ENCODE data around the gene GSTO1.

Gene GSTO1

GRCh38 chr10:104218751-104219150 lies 35.9 kb upstream of the GSTO1 start:
- Histone ChIP-seq H3K9ac (ENCODE audit: low read length) (no peak overlapping the region), H3K4me3 (ENCODE audit: low read length) (no peak overlapping the region), H4K20me1 (ENCODE audit: insufficient read depth, low read length) (no peaks in the 10 kb centered on the region), H3K4me1 (ENCODE audit: low read length) (no peaks in the 10 kb centered on the region), H3K36me3 (replicated peaks; ENCODE audit: low read depth, low read length) (no peaks in the 10 kb centered on the region), H3K4me2 (ENCODE audit: low read length) (no peak overlapping the region), H3K9me3 (ENCODE audit: insufficient read depth, low read length) (no peaks in the 10 kb centered on the region), H3K79me2 (ENCODE audit: low read length) (no peaks in the 10 kb centered on the region), H3K27me3 (ENCODE audit: low read depth, low read length) (no peaks in the 10 kb centered on the region; the same call in 1 of the 2 replicates), H2AFZ (ENCODE audit: low read depth, low read length) (no peak overlapping the region), H3K27ac (ENCODE audit: low read length) (no peak overlapping the region)
- TF ChIP-seq CTCF (IDR thresholded peaks at IDR 0.05; ENCODE audit: low read depth, low read length), result no peak
- no peak for TF ChIP-seq EZH2phosphoT487 (IDR thresholded peaks at IDR 0.05; ENCODE audit: low read depth)

- Histone ChIP-seq H3K27me3 (ENCODE audit: low read depth, low read length) (0 out of 2 replicates have a peak, but pooled peaks cover under 1% of the 10 kb centered on the region), H2AFZ (ENCODE audit: low read depth, low read length) (no peak overlapping the region), H3K4me1 (ENCODE audit: low read length) (no peaks in the 10 kb centered on the region), H3K36me3 (replicated peaks; ENCODE audit: low read depth, low read length) (no peaks in the 10 kb centered on the region), H3K27ac (ENCODE audit: low read length) (no peak overlapping the region), H3K9ac (ENCODE audit: low read length) (no peak overlapping the region), H3K9me3 (ENCODE audit: insufficient read depth, low read length) (no peaks in the 10 kb centered on the region), H3K4me2 (ENCODE audit: low read length) (no peak overlapping the region), H4K20me1 (ENCODE audit: insufficient read depth, low read length) (no peaks in the 10 kb centered on the region), H3K79me2 (ENCODE audit: low read length) (no peaks in the 10 kb centered on the region), H3K4me3 (ENCODE audit: low read length) (no peak overlapping the region)
- TF ChIP-seq EZH2phosphoT487 (IDR thresholded peaks at IDR 0.05; ENCODE audit: low read depth) (no peak), CTCF (IDR thresholded peaks at IDR 0.05; ENCODE audit: low read depth, low read length) (no peak)
These were observed 34.2 kb upstream of the GSTO1 start for GRCh38 chr10:104220522-104220921.

- Histone ChIP-seq H3K9me3 (ENCODE audit: insufficient read depth, low read length) (no peaks in the 10 kb centered on the region), H3K4me1 (ENCODE audit: low read length) (no peaks in the 10 kb centered on the region), H3K27me3 (ENCODE audit: low read depth, low read length) (0 out of 2 replicates have a peak, but pooled peaks cover 4% of the 10 kb centered on the region), H2AFZ (ENCODE audit: low read depth, low read length) (no peak overlapping the region), H3K9ac (ENCODE audit: low read length) (no peak overlapping the region), H3K4me3 (ENCODE audit: low read length) (no peak overlapping the region), H3K27ac (ENCODE audit: low read length) (no peak overlapping the region), H3K36me3 (replicated peaks; ENCODE audit: low read depth, low read length) (no peaks in the 10 kb centered on the region), H4K20me1 (ENCODE audit: insufficient read depth, low read length) (no peaks in the 10 kb centered on the region), H3K4me2 (ENCODE audit: low read length) (no peak overlapping the region), H3K79me2 (ENCODE audit: low read length) (no peaks in the 10 kb centered on the region)
- TF ChIP-seq EZH2phosphoT487 (IDR thresholded peaks at IDR 0.05; ENCODE audit: low read depth) (no peak), CTCF (IDR thresholded peaks at IDR 0.05; ENCODE audit: low read depth, low read length) (no peak)
These were observed 31.4 kb upstream of the GSTO1 start for GRCh38 chr10:104223304-104223703.

- Histone ChIP-seq H3K4me3 (ENCODE audit: low read length) (no peak overlapping the region), H3K9me3 (ENCODE audit: insufficient read depth, low read length) (no peaks in the 10 kb centered on the region), H3K27ac (ENCODE audit: low read length) (no peak overlapping the region), H4K20me1 (ENCODE audit: insufficient read depth, low read length) (no peaks in the 10 kb centered on the region), H3K4me1 (ENCODE audit: low read length) (no peaks in the 10 kb centered on the region), H3K9ac (ENCODE audit: low read length) (no peak overlapping the region), H3K36me3 (replicated peaks; ENCODE audit: low read depth, low read length) (no peaks in the 10 kb centered on the region), H2AFZ (ENCODE audit: low read depth, low read length) (no peak overlapping the region), H3K79me2 (ENCODE audit: low read length) (no peaks in the 10 kb centered on the region), H3K27me3 (ENCODE audit: low read depth, low read length) (0 out of 2 replicates have a peak, but pooled peaks cover 9% of the 10 kb centered on the region), H3K4me2 (ENCODE audit: low read length) (no peak overlapping the region)
- TF ChIP-seq EZH2phosphoT487 (IDR thresholded peaks at IDR 0.05; ENCODE audit: low read depth), result no peak
- TF ChIP-seq CTCF (IDR thresholded peaks at IDR 0.05; ENCODE audit: low read depth, low read length), result no peak
These were observed 24.2 kb upstream of the GSTO1 start for GRCh38 chr10:104230490-104230889.

Data from OCI-LY3 (cell line).